OCI-LY1 (cell line): ENCODE data around the gene WBP1L.

ENCODE experiments used
- EZH2 ChIP-seq: fragments of 200-600 bp; sonication (generic), shearing (Covaris generic); IDR thresholded peaks from 2 replicates; pipeline ENCODE4 v1.8.0; 2017; ENCODE audit warnings: borderline replicate concordance, mixed run types, mild to moderate bottlenecking, antibody characterized with exemption, low read length, moderate library complexity, mixed read lengths
- TF ChIP-seq, protein P1 (sequence below): fragments of 200-600 bp; sonication (generic), shearing (Covaris generic); IDR thresholded peaks from 2 replicates; pipeline ENCODE4 v1.5.1; 2017; ENCODE audit warnings: mild to moderate bottlenecking, antibody characterized with exemption, low read length, moderate library complexity, mixed read lengths

DNA sequence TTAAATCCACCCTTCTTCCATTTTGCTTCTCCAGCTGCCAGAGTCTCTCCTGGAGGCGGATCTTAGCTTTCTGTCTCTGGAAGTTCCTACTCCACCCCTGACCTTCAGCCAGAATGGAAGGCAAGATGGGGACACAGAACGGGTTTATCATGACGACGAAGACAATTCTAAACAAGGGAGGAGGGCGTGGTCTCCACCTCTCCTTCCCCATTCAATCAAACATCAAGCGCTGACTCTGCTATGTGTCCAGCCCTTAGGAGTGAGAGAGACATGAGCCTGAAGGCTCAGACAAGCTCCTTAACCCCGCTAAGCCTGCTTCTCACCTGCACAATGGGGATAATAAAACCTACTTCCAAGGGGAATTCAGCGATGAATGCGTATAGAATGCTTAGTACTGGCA lies 90.4 kb downstream of the WBP1L start:
- TF ChIP-seq, protein P1, sequence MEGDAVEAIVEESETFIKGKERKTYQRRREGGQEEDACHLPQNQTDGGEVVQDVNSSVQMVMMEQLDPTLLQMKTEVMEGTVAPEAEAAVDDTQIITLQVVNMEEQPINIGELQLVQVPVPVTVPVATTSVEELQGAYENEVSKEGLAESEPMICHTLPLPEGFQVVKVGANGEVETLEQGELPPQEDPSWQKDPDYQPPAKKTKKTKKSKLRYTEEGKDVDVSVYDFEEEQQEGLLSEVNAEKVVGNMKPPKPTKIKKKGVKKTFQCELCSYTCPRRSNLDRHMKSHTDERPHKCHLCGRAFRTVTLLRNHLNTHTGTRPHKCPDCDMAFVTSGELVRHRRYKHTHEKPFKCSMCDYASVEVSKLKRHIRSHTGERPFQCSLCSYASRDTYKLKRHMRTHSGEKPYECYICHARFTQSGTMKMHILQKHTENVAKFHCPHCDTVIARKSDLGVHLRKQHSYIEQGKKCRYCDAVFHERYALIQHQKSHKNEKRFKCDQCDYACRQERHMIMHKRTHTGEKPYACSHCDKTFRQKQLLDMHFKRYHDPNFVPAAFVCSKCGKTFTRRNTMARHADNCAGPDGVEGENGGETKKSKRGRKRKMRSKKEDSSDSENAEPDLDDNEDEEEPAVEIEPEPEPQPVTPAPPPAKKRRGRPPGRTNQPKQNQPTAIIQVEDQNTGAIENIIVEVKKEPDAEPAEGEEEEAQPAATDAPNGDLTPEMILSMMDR = no peak
- TF ChIP-seq EZH2 = no peak
